ENCODE measurements around the gene LTBP2. TPM values are rescaled to one million over a fixed set of nuclear protein-coding genes. Genes with fewer than 3 reads are reported as not detected.

LTBP2 gene
- total and polyA plus RNA-seq, 2 of the 8 experiments (the other 6 are each of a cell fraction or from before 2014, with no cell fraction given), result 0.48 to 0.89 TPM

- ChIA-PET CTCF (ENCODE audit: partially characterized antibody) (interaction anchor here (0.6 to 5.4 kb wide), 10 partner anchors 8 to 370 kb away, joined by 3 to 45 read pairs (median 4); no protein-coding TSS in a partner anchor), POLR2A (ENCODE audit: partially characterized antibody) (no interaction called here)
- no peak overlapping the region for H2BK120ac ChIP-seq (replicated peaks; ENCODE audit: low read depth, low read length)
- no peaks in the 10 kb centered on the region for H3K79me2 ChIP-seq (ENCODE audit: control insufficient read depth in 1 of 2, insufficient read depth in 2 of 2, low read length in 2 of 2)
- no peaks in the 10 kb centered on the region for H3K9me3 ChIP-seq (ENCODE audit: insufficient read depth in 2 of 2, low read depth in 1 of 2, low read length in 1 of 2)
- H2AFZ ChIP-seq (ENCODE audit: low read length), result 0 out of 2 replicates have a peak overlapping the region, but pooled peaks have one; percentile 28
- no peaks in the 10 kb centered on the region; the same call in 1 of the 2 replicates for H3K23me2 ChIP-seq (ENCODE audit: low read depth, low read length)
- no peak for TF ChIP-seq CREB1 (IDR thresholded peaks at IDR 0.05)
- no peaks in the 10 kb centered on the region for H3K36me3 ChIP-seq (ENCODE audit: control insufficient read depth in 2 of 4, insufficient read depth in 4 of 4, low read length in 3 of 4)
- no peak overlapping the region for H3K56ac ChIP-seq (replicated peaks; ENCODE audit: insufficient read length, low read depth, low read length)
- H3K4me1 ChIP-seq (replicated peaks in 1 of 4; ENCODE audit: control insufficient read depth in 3 of 4, insufficient read depth in 4 of 4, low read length in 3 of 4), result peaks cover 2 to 5% (median 4%) of the 10 kb centered on the region in 4 experiments; a peak in 4 of 7 replicates
- peak overlapping the region; percentile 52; the same call in 1 of the 2 replicates for H2BK5ac ChIP-seq (ENCODE audit: low read depth, low read length)
- no peak overlapping the region; the same call in 1 of the 2 replicates for H3K18ac ChIP-seq (ENCODE audit: extremely low read depth, low read length)
- H4K5ac ChIP-seq (ENCODE audit: insufficient read length, low read depth, low read length), result no peak overlapping the region
- no peak overlapping the region for H4K8ac ChIP-seq (ENCODE audit: extremely low read depth, insufficient read depth, low read length)
- H3K4me3 ChIP-seq (ENCODE audit: extremely low read depth in 1 of 4, insufficient read depth in 2 of 4, low read depth in 3 of 4, low read length in 4 of 4), result no peak overlapping the region
- H2BK20ac ChIP-seq (ENCODE audit: low read length), result no peak overlapping the region
- H3K79me1 ChIP-seq (ENCODE audit: low read depth, low read length), result no peaks in the 10 kb centered on the region
- no peak overlapping the region for H3K27ac ChIP-seq (ENCODE audit: low read depth, low read length)
- H3K4ac ChIP-seq (replicated peaks; ENCODE audit: insufficient read length, low read depth, low read length), result no peak overlapping the region
- WGBS, 2 experiments (ENCODE audit: extremely low coverage in 1 of 2, insufficient coverage in 1 of 2, insufficient read length in 1 of 2, insufficient replicate concordance in 2 of 2, low coverage in 1 of 2, low lambda C conversion rate in 2 of 2, missing lambda C conversion rate in 1 of 2), result 87% methylated on average over 5 of the region's 6 CpGs; no CpG with 5 or more reads in 1 of the 2 experiments
- no peak overlapping the region for H3K4me2 ChIP-seq (ENCODE audit: insufficient read depth in 1 of 2, low read depth in 2 of 2, low read length in 2 of 2)
- no peaks in the 10 kb centered on the region for H4K20me1 ChIP-seq (replicated peaks in 1 of 2; ENCODE audit: control insufficient read depth in 1 of 2, insufficient read depth in 2 of 2, low read length in 2 of 2)
- 0 out of 2 replicates have a peak overlapping the region, but pooled peaks have one; percentile 43 for H2BK12ac ChIP-seq (ENCODE audit: low read depth, low read length)
- H3K9ac ChIP-seq (replicated peaks in 1 of 4; ENCODE audit: extremely low read depth in 1 of 4, low read depth in 3 of 4, low read length in 3 of 4), result no peak overlapping the region
- FAIRE-seq, result no peak
- H3K14ac ChIP-seq (ENCODE audit: insufficient read length), result no peak overlapping the region
- H4K91ac ChIP-seq (replicated peaks; ENCODE audit: insufficient read length, low read length), result peak overlapping the region; percentile 12
- H2BK15ac ChIP-seq (ENCODE audit: low read length), result no peak overlapping the region
- H3K27me3 ChIP-seq (replicated peaks in 1 of 4; ENCODE audit: control insufficient read depth in 3 of 4, extremely low read depth in 1 of 4, insufficient read depth in 3 of 4, low read length in 3 of 4), result no peaks in the 10 kb centered on the region; a peak in 2 of 7 replicates
- no peak overlapping the region for H3K23ac ChIP-seq (ENCODE audit: insufficient read length)
- DNase-seq (ENCODE audit: low read depth in 1 of 2, low spot score in 2 of 2), result no peak
- no peak overlapping the region for H2AK5ac ChIP-seq (ENCODE audit: low read depth, low read length)
Observed at GRCh38 chr14:74619672-74620131, 7.7 kb upstream of the LTBP2 start.

Data from H1 (cell line).